ENCODE results near the gene GPAT3. TPM values are rescaled to one million over a fixed set of nuclear protein-coding genes. Genes with fewer than 3 reads are reported as not detected.
A peak's percentile ranks its signal among the peaks of the same experiment; 100 is the strongest.
"Not testable (repeated sequence)": the region's sequence is repeated elsewhere in the genome, so short reads cannot be mapped to it uniquely, and the experiment has no call there.

Gene GPAT3
- polyA plus RNA-seq: 10 to 100 TPM; 12.9 to 22.4 (median 18.6) TPM
- long read RNA-seq, donor 1, transcript GPAT3-201 (12 exons, 2,625 nt): major isoform, 6 of 7 reads
- long read RNA-seq, donor 1, partial matches to known transcripts: 0 of 7 reads
- long read RNA-seq, donor 1, other reads (novel, unspliced or antisense): 0 of 7 reads
- long read RNA-seq, donor 2, transcript GPAT3-201 (12 exons, 2,625 nt): major isoform, 5 of 8 reads
- long read RNA-seq, donor 2, partial matches to known transcripts: 0 of 8 reads
- long read RNA-seq, donor 2, other reads (novel, unspliced or antisense): 0 of 8 reads
- long read RNA-seq, donor 3, partial matches to known transcripts: 8 of 9 reads
- long read RNA-seq, donor 3, other reads (novel, unspliced or antisense): 0 of 9 reads
- long read RNA-seq, donor 4: 0 reads
- long read RNA-seq, donor 5, partial matches to known transcripts: 0 of 1 reads
- long read RNA-seq, donor 5, other reads (novel, unspliced or antisense): 0 of 1 reads
- long read RNA-seq, donor 6, partial matches to known transcripts: 0 of 2 reads
- long read RNA-seq, donor 6, other reads (novel, unspliced or antisense): 0 of 2 reads
- long read RNA-seq, donor 7, transcript GPAT3-201 (12 exons, 2,625 nt): major isoform, 6 of 47 reads
- long read RNA-seq, donor 7, partial matches to known transcripts: 33 of 47 reads
- long read RNA-seq, donor 7, other reads (novel, unspliced or antisense): 0 of 47 reads
- long read RNA-seq, donor 8: 0 reads
- long read RNA-seq, donor 9, partial matches to known transcripts: 0 of 1 reads
- long read RNA-seq, donor 9, other reads (novel, unspliced or antisense): 0 of 1 reads
- long read RNA-seq, donor 10, partial matches to known transcripts: 0 of 5 reads
- long read RNA-seq, donor 10, other reads (novel, unspliced or antisense): 0 of 5 reads

DNA sequence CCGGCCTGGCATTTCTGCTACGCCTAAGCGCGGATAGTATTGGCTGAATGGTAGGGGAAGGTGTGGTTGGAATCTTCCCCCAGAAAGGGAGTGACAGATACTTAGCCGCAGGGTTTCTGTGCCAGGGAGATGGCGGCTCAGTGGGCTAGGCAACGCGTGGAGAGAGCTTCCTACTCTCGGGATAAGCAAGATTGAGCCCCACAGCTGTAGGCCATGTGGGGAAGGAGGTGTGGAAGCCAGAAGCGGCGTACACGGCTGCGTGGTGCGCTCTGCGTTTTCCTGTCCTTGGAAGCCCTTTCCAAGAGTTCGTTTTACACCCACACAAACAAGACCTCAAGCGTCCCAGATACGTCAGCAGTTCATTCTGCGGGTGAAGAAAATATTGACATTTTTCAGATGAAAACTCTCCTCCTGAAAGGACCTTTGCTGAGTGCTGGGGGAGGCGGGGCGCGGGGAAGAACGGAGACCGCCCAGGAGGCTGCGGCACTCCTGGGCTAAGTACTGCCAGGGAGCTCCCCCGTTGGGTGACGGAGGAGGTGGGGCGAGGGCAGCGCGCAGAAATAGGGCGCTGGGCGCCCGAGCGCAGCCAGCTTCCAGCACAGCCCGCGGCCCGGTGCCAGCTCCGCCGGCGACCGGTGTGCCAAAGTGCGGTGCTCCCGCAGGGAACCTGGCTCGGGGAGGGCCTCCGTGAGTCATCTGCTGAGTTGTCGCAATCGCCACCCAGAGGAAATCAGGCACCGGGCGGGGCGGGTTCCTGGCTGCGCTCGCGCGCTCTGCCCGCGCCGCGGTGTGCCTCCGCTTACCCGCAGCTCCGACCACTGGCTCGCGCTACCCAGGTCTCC lies at the start of gene GPAT3:
Gene GPAT3 (plus strand): TSS at position 589 of the 842 bp plus-strand sequence. CDS start 515 bp downstream, outside the sequence.
- no peaks in the 10 kb centered on the region for H3K36me3 ChIP-seq (ENCODE audit: control insufficient read depth in 3 of 3, insufficient read depth in 2 of 3, low read depth in 1 of 3, low read length in 3 of 3)
- DNase-seq: peak; percentile 92
- H3K27ac ChIP-seq (ENCODE audit: low read depth in 1 of 3, low read length in 2 of 3): peak within 1 kb of the TSS; percentile 44 to 94 (median 88)
- peaks cover 0 to 9% (median 0%) of the 10 kb centered on the region in 3 donors for H3K27me3 ChIP-seq (ENCODE audit: control insufficient read depth in 3 of 3, insufficient read depth in 3 of 3, low read length in 3 of 3)
- no peaks in the 10 kb centered on the region for H3K9me3 ChIP-seq (ENCODE audit: control insufficient read depth in 2 of 2, insufficient read depth in 1 of 2, low read depth in 1 of 2, low read length in 1 of 2)
- peaks cover 0 to 16% (median 2%) of the 10 kb centered on the region in 3 donors for H3K4me1 ChIP-seq (ENCODE audit: control insufficient read depth in 3 of 3, insufficient read depth in 2 of 3, low read depth in 1 of 3, low read length in 2 of 3)
- no peak for FAIRE-seq
- peak within 1 kb of the TSS; percentile 59 to 77 (median 63) for H3K4me3 ChIP-seq (ENCODE audit: low read depth in 1 of 3, low read length in 3 of 3)
- WGBS, 3 donors: 0 to 1% (median 1%) methylated on average over 58 to 63 of the region's 63 CpGs

DNA sequence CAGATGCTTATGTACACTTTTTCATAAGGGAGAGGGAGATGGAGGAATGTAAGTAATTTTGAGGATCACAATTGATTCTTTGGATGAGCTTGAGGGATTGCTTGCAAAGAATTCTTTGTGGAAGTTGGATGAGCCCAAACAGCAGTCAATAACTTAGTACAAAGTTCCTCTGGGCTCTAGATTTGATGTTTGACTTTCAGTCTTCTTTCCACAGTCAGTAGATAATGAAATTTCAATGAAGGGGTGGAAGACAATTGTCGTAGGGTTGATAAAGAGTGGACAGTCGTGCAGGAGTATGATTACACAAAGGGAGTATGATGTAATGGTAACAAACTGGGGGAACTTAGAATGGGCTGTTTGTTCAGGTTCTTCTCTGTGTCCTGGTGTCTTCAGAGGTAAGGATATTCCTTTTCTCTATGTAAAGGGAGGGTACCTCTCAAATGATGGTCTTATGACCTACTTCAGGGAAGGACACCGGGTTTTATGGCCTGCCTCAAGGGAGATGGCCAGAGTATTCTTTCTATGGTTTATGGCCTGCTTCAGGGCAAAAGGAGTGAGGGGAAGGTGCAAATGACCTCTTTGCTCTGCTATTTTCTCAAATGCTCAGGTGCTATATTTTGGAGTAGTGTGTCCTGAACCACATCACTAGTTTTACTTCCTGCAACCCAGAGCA lies 49.3 kb upstream of the GPAT3 start:
- no peak for FAIRE-seq
- WGBS, 3 donors: 55 to 85% (median 73%) methylated on average over 3 of the region's 3 CpGs
- DNase-seq: no peak
- no peaks in the 10 kb centered on the region for H3K9me3 ChIP-seq (ENCODE audit: control insufficient read depth in 2 of 2, insufficient read depth in 1 of 2, low read depth in 1 of 2, low read length in 1 of 2)
- no peaks in the 10 kb centered on the region for H3K36me3 ChIP-seq (ENCODE audit: control insufficient read depth in 3 of 3, insufficient read depth in 2 of 3, low read depth in 1 of 3, low read length in 3 of 3)
- peaks cover 0 to 6% (median 0%) of the 10 kb centered on the region in 3 donors for H3K4me1 ChIP-seq (ENCODE audit: control insufficient read depth in 3 of 3, insufficient read depth in 2 of 3, low read depth in 1 of 3, low read length in 2 of 3)
- no peak overlapping the region for H3K27ac ChIP-seq (ENCODE audit: low read depth in 1 of 3, low read length in 2 of 3)
- no peak overlapping the region for H3K4me3 ChIP-seq (ENCODE audit: low read depth in 1 of 3, low read length in 3 of 3)
- no peaks in the 10 kb centered on the region for H3K27me3 ChIP-seq (ENCODE audit: control insufficient read depth in 3 of 3, insufficient read depth in 3 of 3, low read length in 3 of 3)

DNA sequence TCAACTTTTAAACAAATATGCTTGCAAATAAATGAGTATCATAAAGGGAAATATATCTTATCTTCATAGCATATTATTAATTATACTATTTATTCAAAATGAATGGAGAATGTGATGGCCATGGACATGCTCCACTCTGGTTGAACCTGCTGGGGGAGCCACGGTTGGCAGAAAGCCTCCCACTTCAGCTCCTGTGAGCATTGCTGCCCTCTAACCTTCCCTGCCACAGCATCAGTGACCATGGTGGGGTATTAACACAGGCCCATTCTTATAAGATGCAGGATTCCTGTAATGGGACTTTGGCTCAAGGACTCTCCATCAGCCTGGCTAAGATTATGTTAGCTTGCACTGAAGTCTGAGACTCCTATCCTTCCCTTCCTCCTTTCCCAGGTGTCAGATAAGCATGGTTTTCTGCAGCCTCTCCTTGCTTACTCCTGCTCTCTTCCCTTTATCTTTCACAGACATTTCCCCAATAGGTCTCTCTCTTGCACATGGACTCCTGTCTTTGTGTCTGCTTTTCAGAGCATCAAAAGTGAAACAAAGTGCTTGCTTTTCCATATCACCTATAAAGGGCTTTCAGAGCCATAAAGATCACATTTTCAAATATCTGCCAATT lies 46.1 kb upstream of the GPAT3 start:
- H3K36me3 ChIP-seq (ENCODE audit: control insufficient read depth in 3 of 3, insufficient read depth in 2 of 3, low read depth in 1 of 3, low read length in 3 of 3): no peaks in the 10 kb centered on the region
- H3K27me3 ChIP-seq (ENCODE audit: control insufficient read depth in 3 of 3, insufficient read depth in 3 of 3, low read length in 3 of 3): no peaks in the 10 kb centered on the region
- no peak overlapping the region for H3K27ac ChIP-seq (ENCODE audit: low read depth in 1 of 3, low read length in 2 of 3)
- DNase-seq: no peak
- no peak overlapping the region for H3K4me3 ChIP-seq (ENCODE audit: low read depth in 1 of 3, low read length in 3 of 3)
- peak; percentile 51 for FAIRE-seq
- 22 to 42% (median 27%) methylated on average over 1 of the region's 1 CpG for WGBS, 3 donors
- peaks cover 0 to 6% (median 0%) of the 10 kb centered on the region in 3 donors for H3K4me1 ChIP-seq (ENCODE audit: control insufficient read depth in 3 of 3, insufficient read depth in 2 of 3, low read depth in 1 of 3, low read length in 2 of 3)
- no peaks in the 10 kb centered on the region for H3K9me3 ChIP-seq (ENCODE audit: control insufficient read depth in 2 of 2, insufficient read depth in 1 of 2, low read depth in 1 of 2, low read length in 1 of 2)

DNA sequence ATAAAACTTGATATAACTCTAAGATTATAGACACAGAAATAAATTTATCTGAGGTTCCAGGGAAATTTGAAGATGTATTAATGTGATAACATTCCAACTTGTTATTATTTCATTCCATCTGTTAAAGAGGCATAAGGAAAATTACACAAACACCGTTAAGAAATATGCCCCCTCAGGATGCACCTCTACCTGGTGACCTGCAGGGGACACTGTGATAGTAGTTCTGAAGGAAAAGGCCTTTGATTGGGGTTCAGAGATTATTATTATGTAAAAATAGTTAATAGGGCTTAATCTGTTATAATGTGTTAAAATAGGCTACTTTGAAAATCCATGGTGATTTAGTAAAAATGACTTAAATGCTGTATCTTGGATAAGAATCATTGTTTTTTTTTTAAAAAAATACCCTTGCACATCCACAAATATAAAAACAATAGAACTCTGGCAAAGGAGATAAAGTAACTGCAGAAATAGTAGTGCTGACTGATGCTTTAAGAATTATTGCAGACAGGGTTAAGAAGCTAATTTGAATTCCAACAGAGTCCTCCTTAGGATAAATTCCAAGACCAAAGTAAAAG lies 44.9 kb upstream of the GPAT3 start:
- peak; percentile 87 for FAIRE-seq

DNA sequence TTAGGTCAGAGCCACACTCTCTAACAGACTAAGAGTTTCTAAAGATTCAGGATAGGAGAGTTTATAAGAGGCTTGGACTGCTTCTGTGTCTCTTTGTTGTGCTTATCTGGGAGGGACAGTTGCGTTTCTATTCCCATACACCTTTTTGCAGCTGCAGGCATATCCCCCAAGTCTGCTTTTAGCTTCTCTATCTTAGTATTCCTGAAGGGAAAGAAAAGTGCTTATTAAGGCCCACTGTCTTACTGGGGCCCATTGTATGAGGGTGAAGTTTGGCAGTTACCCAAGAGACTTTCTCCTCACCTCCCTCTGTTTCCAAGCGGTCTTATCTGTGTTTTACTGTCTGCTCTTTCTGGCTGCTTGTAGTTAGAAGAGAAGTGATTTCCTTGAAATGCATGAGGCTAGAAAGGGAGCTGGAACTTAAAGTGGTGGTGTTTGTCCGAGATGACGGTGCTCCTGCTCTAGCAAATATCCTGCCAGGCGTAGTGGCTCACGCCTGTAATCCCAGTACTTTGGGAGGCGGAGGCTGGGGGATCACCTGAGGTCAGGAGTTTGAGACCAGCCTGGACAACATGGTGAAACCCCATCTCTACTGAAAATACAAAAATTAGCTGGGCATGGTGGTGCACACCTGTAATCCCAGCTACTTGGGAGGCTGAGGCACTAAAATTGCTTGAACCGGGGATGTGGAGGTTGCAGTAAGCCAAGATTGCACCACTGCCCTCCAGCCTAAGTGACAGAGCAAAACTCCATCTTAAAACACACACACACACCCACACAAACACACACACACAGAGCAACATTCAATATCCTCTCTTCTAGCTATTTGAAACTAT lies 39.6 kb upstream of the GPAT3 start:
- H3K27ac ChIP-seq (ENCODE audit: low read depth in 1 of 3, low read length in 2 of 3); H3K9me3 ChIP-seq (ENCODE audit: control insufficient read depth in 2 of 2, insufficient read depth in 1 of 2, low read depth in 1 of 2, low read length in 1 of 2); H3K4me3 ChIP-seq (ENCODE audit: low read depth in 1 of 3, low read length in 3 of 3); H3K27me3 ChIP-seq (ENCODE audit: control insufficient read depth in 3 of 3, insufficient read depth in 3 of 3, low read length in 3 of 3); FAIRE-seq; H3K4me1 ChIP-seq (ENCODE audit: control insufficient read depth in 3 of 3, insufficient read depth in 2 of 3, low read depth in 1 of 3, low read length in 2 of 3); H3K36me3 ChIP-seq (ENCODE audit: control insufficient read depth in 3 of 3, insufficient read depth in 2 of 3, low read depth in 1 of 3, low read length in 3 of 3): not testable (repeated sequence)
- peak in 1 of 2 donors; percentile 40 for DNase-seq
- 23 to 63% (median 47%) methylated on average over 8 of the region's 8 CpGs for WGBS, 3 donors

More for the DNA sequence above, 44.9 kb upstream of the GPAT3 start:
- DNase-seq: peak; percentile 26 to 39
- no peaks in the 10 kb centered on the region for H3K36me3 ChIP-seq (ENCODE audit: control insufficient read depth in 3 of 3, insufficient read depth in 2 of 3, low read depth in 1 of 3, low read length in 3 of 3)
- no peak overlapping the region for H3K4me3 ChIP-seq (ENCODE audit: low read depth in 1 of 3, low read length in 3 of 3)
- H3K4me1 ChIP-seq (ENCODE audit: control insufficient read depth in 3 of 3, insufficient read depth in 2 of 3, low read depth in 1 of 3, low read length in 2 of 3): no peaks in the 10 kb centered on the region
- no peaks in the 10 kb centered on the region for H3K9me3 ChIP-seq (ENCODE audit: control insufficient read depth in 2 of 2, insufficient read depth in 1 of 2, low read depth in 1 of 2, low read length in 1 of 2)
- no peak overlapping the region for H3K27ac ChIP-seq (ENCODE audit: low read depth in 1 of 3, low read length in 2 of 3)
- 0 to 2% (median 0%) methylated on average over 1 of the region's 1 CpG for WGBS, 3 donors
- H3K27me3 ChIP-seq (ENCODE audit: control insufficient read depth in 3 of 3, insufficient read depth in 3 of 3, low read length in 3 of 3): no peaks in the 10 kb centered on the region

DNA sequence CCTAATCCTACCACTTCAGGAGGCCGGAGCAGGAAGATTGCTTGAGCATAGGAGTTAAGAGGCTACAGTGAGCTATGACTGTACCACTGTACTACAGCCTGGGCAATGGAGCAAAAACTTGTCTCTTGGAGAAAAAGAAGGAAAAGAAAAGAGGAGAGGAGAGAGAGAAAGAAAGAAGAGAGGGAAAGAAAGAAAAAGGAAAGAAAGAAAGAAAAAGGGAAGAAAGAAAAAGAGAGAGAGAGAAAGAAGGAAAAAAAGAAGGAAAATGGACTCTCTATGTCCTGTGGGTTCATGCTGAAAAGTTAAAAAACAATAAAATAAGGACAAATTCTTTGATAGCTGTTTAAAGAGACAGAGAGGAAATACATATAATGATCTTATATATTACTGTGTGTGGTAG lies 37.7 kb upstream of the GPAT3 start:
- WGBS, 3 donors: 80 to 89% (median 83%) methylated on average over 1 of the region's 1 CpG
- H3K4me3 ChIP-seq (ENCODE audit: low read depth in 1 of 3, low read length in 3 of 3): no peak overlapping the region
- no peak for FAIRE-seq
- H3K4me1 ChIP-seq (ENCODE audit: control insufficient read depth in 3 of 3, insufficient read depth in 2 of 3, low read depth in 1 of 3, low read length in 2 of 3): no peaks in the 10 kb centered on the region
- no peaks in the 10 kb centered on the region for H3K36me3 ChIP-seq (ENCODE audit: control insufficient read depth in 3 of 3, insufficient read depth in 2 of 3, low read depth in 1 of 3, low read length in 3 of 3)
- DNase-seq: no peak
- H3K9me3 ChIP-seq (ENCODE audit: control insufficient read depth in 2 of 2, insufficient read depth in 1 of 2, low read depth in 1 of 2, low read length in 1 of 2): no peaks in the 10 kb centered on the region
- no peaks in the 10 kb centered on the region for H3K27me3 ChIP-seq (ENCODE audit: control insufficient read depth in 3 of 3, insufficient read depth in 3 of 3, low read length in 3 of 3)
- no peak overlapping the region for H3K27ac ChIP-seq (ENCODE audit: low read depth in 1 of 3, low read length in 2 of 3)

DNA sequence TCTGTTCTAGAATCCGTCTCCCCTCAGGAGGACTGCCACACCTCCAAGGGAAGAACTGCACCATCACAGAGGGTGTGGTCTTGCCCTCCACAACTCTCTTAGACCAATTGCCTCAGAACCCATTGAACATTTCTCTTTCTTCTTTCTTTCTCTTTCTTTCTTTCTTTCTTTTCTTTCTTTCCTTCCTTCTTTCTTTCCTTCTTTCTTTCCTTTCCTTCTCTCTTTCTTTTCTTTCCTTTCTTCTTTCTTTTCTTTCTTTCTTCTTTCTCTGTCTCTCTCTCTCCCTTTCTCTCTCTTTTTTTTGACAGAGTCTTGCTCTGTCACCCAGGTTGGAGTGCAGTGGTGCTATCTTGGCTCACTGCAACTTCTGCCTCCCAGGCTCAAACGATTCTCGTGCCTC lies 34.2 kb upstream of the GPAT3 start:
- H3K36me3 ChIP-seq (ENCODE audit: control insufficient read depth in 3 of 3, insufficient read depth in 2 of 3, low read depth in 1 of 3, low read length in 3 of 3); FAIRE-seq; H3K27ac ChIP-seq (ENCODE audit: low read depth in 1 of 3, low read length in 2 of 3); H3K9me3 ChIP-seq (ENCODE audit: control insufficient read depth in 2 of 2, insufficient read depth in 1 of 2, low read depth in 1 of 2, low read length in 1 of 2); H3K4me3 ChIP-seq (ENCODE audit: low read depth in 1 of 3, low read length in 3 of 3); DNase-seq; H3K4me1 ChIP-seq (ENCODE audit: control insufficient read depth in 3 of 3, insufficient read depth in 2 of 3, low read depth in 1 of 3, low read length in 2 of 3); H3K27me3 ChIP-seq (ENCODE audit: control insufficient read depth in 3 of 3, insufficient read depth in 3 of 3, low read length in 3 of 3): not testable (repeated sequence)
- WGBS, 3 donors: 88 to 92% (median 90%) methylated on average over 3 of the region's 3 CpGs

Measured in small intestine (tissue), 16 donors.